WTC11 (cell line): ENCODE measurements around the gene WLS.

Experiments
- CREM ChIP-seq: sonication (generic); formaldehyde crosslinking; IDR thresholded peaks from 2 replicates; pipeline ENCODE4 v1.8.1; 2022; ENCODE audit warnings: mild to moderate bottlenecking, missing genetic modification reagents, moderate library complexity
- CTCF ChIP-seq: fragments of 200-600 bp; IDR thresholded peaks from 2 replicates; pipeline ENCODE4 v1.8.0; 2022; ENCODE audit warnings: antibody characterized with exemption
- EMX1 ChIP-seq: fragments of 250-450 bp; sonication (Bioruptor Pico); IDR thresholded peaks from 2 replicates; pipeline ENCODE4 v1.8.0; 2021; ENCODE audit warnings: mild to moderate bottlenecking
- ETV6 ChIP-seq: sonication (generic); formaldehyde crosslinking; IDR thresholded peaks from 2 replicates; pipeline ENCODE4 v1.8.1; 2022; ENCODE audit warnings: mild to moderate bottlenecking, missing genetic modification reagents
- HMGXB4 ChIP-seq: sonication (generic); formaldehyde crosslinking; IDR thresholded peaks from 2 replicates; pipeline ENCODE4 v1.8.1; 2023; ENCODE audit warnings: mild to moderate bottlenecking, moderate library complexity, missing genetic modification reagents
- MYBL2 ChIP-seq: sonication (generic); formaldehyde crosslinking; IDR thresholded peaks from 2 replicates; pipeline ENCODE4 v1.8.1; 2023; ENCODE audit warnings: mild to moderate bottlenecking, moderate library complexity, missing genetic modification reagents
- PREB ChIP-seq: sonication (generic); formaldehyde crosslinking; IDR thresholded peaks from 2 replicates; pipeline ENCODE4 v1.8.1; 2022; ENCODE audit warnings: mild to moderate bottlenecking, missing genetic modification reagents, moderate library complexity, borderline replicate concordance
- SMAD3 ChIP-seq: sonication (generic); formaldehyde crosslinking; IDR thresholded peaks from 2 replicates; pipeline ENCODE4 v1.8.0; 2022; ENCODE audit warnings: missing genetic modification reagents, mild to moderate bottlenecking, borderline replicate concordance
- TP53 ChIP-seq: sonication (generic); formaldehyde crosslinking; IDR thresholded peaks from 2 replicates; pipeline ENCODE4 v1.8.1; 2023; ENCODE audit warnings: mild to moderate bottlenecking, missing genetic modification reagents
- ZNF219 ChIP-seq: sonication (generic); formaldehyde crosslinking; IDR thresholded peaks from 2 replicates; pipeline ENCODE4 v1.8.0; 2023; ENCODE audit warnings: missing genetic modification reagents, mild to moderate bottlenecking, borderline replicate concordance
- ZNF532 ChIP-seq: fragments of 250-450 bp; sonication (Bioruptor Pico); IDR thresholded peaks from 2 replicates; pipeline ENCODE4 v1.9.0; 2021; ENCODE audit warnings: mild to moderate bottlenecking, borderline replicate concordance
- TF ChIP-seq, protein P1 (sequence below): sonication (generic); formaldehyde crosslinking; IDR thresholded peaks from 2 replicates; pipeline ENCODE4 v1.8.1; 2023; ENCODE audit warnings: mild to moderate bottlenecking, missing genetic modification reagents, moderate library complexity
- TF ChIP-seq, protein P2 (sequence below): sonication (generic); formaldehyde crosslinking; conservative IDR thresholded peaks from 2 replicates; pipeline ENCODE4 v1.8.1; 2022; ENCODE audit warnings: mild to moderate bottlenecking, missing genetic modification reagents
- TF ChIP-seq, protein P3 (sequence below): sonication (generic); formaldehyde crosslinking; IDR thresholded peaks from 2 replicates; pipeline ENCODE4 v1.8.1; 2022; ENCODE audit warnings: low read depth, missing genetic modification reagents, borderline replicate concordance

GRCh38 chr1:68107771-68108170 is 124.6 kb downstream of the WLS start:
- no peak for TF ChIP-seq CTCF
- TF ChIP-seq TP53 (CRISPR knock-in tag), result no peak
- TF ChIP-seq, protein P1, sequence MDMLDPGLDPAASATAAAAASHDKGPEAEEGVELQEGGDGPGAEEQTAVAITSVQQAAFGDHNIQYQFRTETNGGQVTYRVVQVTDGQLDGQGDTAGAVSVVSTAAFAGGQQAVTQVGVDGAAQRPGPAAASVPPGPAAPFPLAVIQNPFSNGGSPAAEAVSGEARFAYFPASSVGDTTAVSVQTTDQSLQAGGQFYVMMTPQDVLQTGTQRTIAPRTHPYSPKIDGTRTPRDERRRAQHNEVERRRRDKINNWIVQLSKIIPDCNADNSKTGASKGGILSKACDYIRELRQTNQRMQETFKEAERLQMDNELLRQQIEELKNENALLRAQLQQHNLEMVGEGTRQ (CRISPR knock-in tag), result no peak
- TF ChIP-seq, protein P2, sequence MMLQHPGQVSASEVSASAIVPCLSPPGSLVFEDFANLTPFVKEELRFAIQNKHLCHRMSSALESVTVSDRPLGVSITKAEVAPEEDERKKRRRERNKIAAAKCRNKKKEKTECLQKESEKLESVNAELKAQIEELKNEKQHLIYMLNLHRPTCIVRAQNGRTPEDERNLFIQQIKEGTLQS, result no peak
- TF ChIP-seq ZNF219 (CRISPR knock-in tag), result no peak
- no peak for TF ChIP-seq ZNF532
- TF ChIP-seq HMGXB4, result no peak
- TF ChIP-seq MYBL2 (CRISPR knock-in tag), result no peak
- no peak for TF ChIP-seq EMX1 (CRISPR knock-in tag)
- no peak for TF ChIP-seq SMAD3
- no peak for TF ChIP-seq CREM (CRISPR knock-in tag)
- TF ChIP-seq, protein P3, sequence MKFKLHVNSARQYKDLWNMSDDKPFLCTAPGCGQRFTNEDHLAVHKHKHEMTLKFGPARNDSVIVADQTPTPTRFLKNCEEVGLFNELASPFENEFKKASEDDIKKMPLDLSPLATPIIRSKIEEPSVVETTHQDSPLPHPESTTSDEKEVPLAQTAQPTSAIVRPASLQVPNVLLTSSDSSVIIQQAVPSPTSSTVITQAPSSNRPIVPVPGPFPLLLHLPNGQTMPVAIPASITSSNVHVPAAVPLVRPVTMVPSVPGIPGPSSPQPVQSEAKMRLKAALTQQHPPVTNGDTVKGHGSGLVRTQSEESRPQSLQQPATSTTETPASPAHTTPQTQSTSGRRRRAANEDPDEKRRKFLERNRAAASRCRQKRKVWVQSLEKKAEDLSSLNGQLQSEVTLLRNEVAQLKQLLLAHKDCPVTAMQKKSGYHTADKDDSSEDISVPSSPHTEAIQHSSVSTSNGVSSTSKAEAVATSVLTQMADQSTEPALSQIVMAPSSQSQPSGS, result no peak
- no peak for TF ChIP-seq PREB (CRISPR knock-in tag)
- TF ChIP-seq ETV6 (CRISPR knock-in tag), result no peak
